Measurements from ENCODE around the gene WDR62. TPM values are rescaled to one million over a fixed set of nuclear protein-coding genes. Genes with fewer than 3 reads are reported as not detected.
A peak's percentile ranks its signal among the peaks of the same experiment; 100 is the strongest.

Gene WDR62
- total and polyA plus RNA-seq, 10 of the 15 experiments (the other 5 are each of a cell fraction or from before 2014, with no cell fraction given): 0.08 to 20.6 (median 10.9) TPM

GRCh38 chr19:36114721-36115452 lies 60.2 kb downstream of the WDR62 start, which contains the start of gene POLR2I (continued):
- TF ChIP-seq LARP7 (IDR thresholded peaks at IDR 0.05) (0 out of 2 replicates have a peak, but pooled peaks have one; percentile 11), NR2C1 (IDR thresholded peaks at IDR 0.05) (no peak), POLR2AphosphoS5 (IDR thresholded peaks at IDR 0.05; ENCODE audit: low read length) (peak; percentile 52), MYC (IDR thresholded peaks at IDR 0.05; ENCODE audit: insufficient read depth, insufficient read length, insufficient replicate concordance, low read length, severe bottlenecking) (peak; percentile 98), RUNX3 (IDR thresholded peaks at IDR 0.05; ENCODE audit: low read length) (peak; percentile 91), SUZ12 (IDR thresholded peaks at IDR 0.05; ENCODE audit: unreplicated experiment) (no peak), TCF7 (IDR thresholded peaks at IDR 0.05; ENCODE audit: borderline replicate concordance) (no peak), SKIL (IDR thresholded peaks at IDR 0.05; ENCODE audit: low read depth, poor library complexity, severe bottlenecking) (peak; percentile 32), SREBF1 (IDR thresholded peaks at IDR 0.05; ENCODE audit: low read length) (no peak), KLF5 (IDR thresholded peaks at IDR 0.05; ENCODE audit: partially characterized antibody) (peak; percentile 90), BRCA1 (IDR thresholded peaks at IDR 0.05; ENCODE audit: low read depth, low read length) (no peak), IRF5 (IDR thresholded peaks at IDR 0.05; ENCODE audit: borderline replicate concordance) (no peak), USF1 (IDR thresholded peaks at IDR 0.05; ENCODE audit: borderline replicate concordance, extremely low read length, insufficient read depth, low read depth, low read length) (peak; percentile 78), RB1 (IDR thresholded peaks at IDR 0.05; ENCODE audit: borderline replicate concordance) (peak; percentile 66; the same call in 1 of the 2 replicates), NBN (IDR thresholded peaks at IDR 0.05) (peak; percentile 69), YBX1 (IDR thresholded peaks at IDR 0.05) (no peak), SREBF2 (IDR thresholded peaks at IDR 0.05; ENCODE audit: low read length) (peak; percentile 74; the same call in 1 of the 2 replicates), SMAD5 (IDR thresholded peaks at IDR 0.05; ENCODE audit: low read depth) (0 out of 2 replicates have a peak, but pooled peaks have one; percentile 43), POLR2A (IDR thresholded peaks at IDR 0.05; ENCODE audit: low read depth, low read length) (peak; percentile 85), HDGF (IDR thresholded peaks at IDR 0.05) (peak; percentile 89; the same call in 1 of the 2 replicates), MTA2 (IDR thresholded peaks at IDR 0.05; ENCODE audit: low read depth) (no peak), HCFC1 (IDR thresholded peaks at IDR 0.05; ENCODE audit: low read length) (peak; percentile 74), BMI1 (IDR thresholded peaks at IDR 0.05; ENCODE audit: borderline replicate concordance) (peak; percentile 19; the same call in 1 of the 2 replicates), ZSCAN29 (IDR thresholded peaks at IDR 0.05) (peak; percentile 58; the same call in 1 of the 2 replicates), IKZF1 (conservative IDR thresholded peaks at IDR 0.05) (peak; percentile 85), ATF3 (IDR thresholded peaks at IDR 0.05; ENCODE audit: borderline replicate concordance, extremely low read depth, low read depth, low read length) (peak; percentile 1; the same call in 1 of the 2 replicates)
